HepG2 (cell line): ENCODE measurements around the gene CPXM1. TPM values are rescaled to one million over a fixed set of nuclear protein-coding genes. Genes with fewer than 3 reads are reported as not detected.

ENCODE experiments used
- ATAC-seq: fragments of 200-7000 bp; cut with Tn5 transposase; 3 replicates; pipeline ENCODE4 v1.9.1; 2020; ENCODE audit warnings: mild to moderate bottlenecking, moderate library complexity
- BruUV-seq: library from RNA; stranded (reverse); fragments of 400-500 nt; replicated peaks from 2 replicates; lab custom pipeline; 2021; lab: Mats Ljungman, UMichigan
- CTCF ChIA-PET: fragments of 300-600 bp; formaldehyde crosslinking; extraction: SDS; loops from one replicate; lab custom pipeline; 2021; ENCODE audit warnings: low total read pairs, inconsistent platforms, low intra/inter-chr PET ratio; lab: Yijun Ruan, JAX
- POLR2A ChIA-PET: fragments of 350-600 bp; sonication (Branson Sonifier 250); formaldehyde crosslinking; loops from one replicate; lab custom pipeline; 2020; ENCODE audit warnings: antibody characterized with exemption, inconsistent platforms; lab: Yijun Ruan, JAX
- DNase-seq: peaks from one replicate; pipeline ENCODE4 v3.0.0-alpha.2; 2015; ENCODE audit warnings: low spot score
- FAIRE-seq: peaks from 3 replicates; lab custom pipeline; 2011; peaks lifted over from hg19 to GRCh38; lab: Jason Lieb, UNC
- H2AFZ ChIP-seq: one replicate; pipeline ENCODE4 v1.6.1; 2011; ENCODE audit warnings: low read length, inconsistent platforms
- H3K27ac ChIP-seq: fragments of 300-600 bp; 3 replicates; pipeline ENCODE4 v1.8.0; 2011; ENCODE audit warnings: mixed run types, mild to moderate bottlenecking, mixed read lengths, low read length, inconsistent platforms; ENCODE audit not compliant: insufficient read depth; ENCODE audit errors: extremely low read length
- H3K27me3 ChIP-seq, 2 experiments: fragments of 200-600 bp in 1 of 2; 2 replicates in 1 of 2; 3 replicates in 1 of 2; pipeline versions ENCODE4 v1.6.0 to v1.8.0; 2011; ENCODE audit warnings: low read length in 2 of 2, mild to moderate bottlenecking in 2 of 2, moderate library complexity in 2 of 2, inconsistent platforms in 1 of 2; ENCODE audit not compliant: insufficient read depth in 2 of 2, control insufficient read depth in 1 of 2
- H3K36me3 ChIP-seq, 2 experiments: fragments of 200-600 bp in 1 of 2; replicated peaks in 1 of 2; 2 replicates in 1 of 2; 3 replicates in 1 of 2; pipeline versions ENCODE4 v1.5.1 to v1.8.0; 2011; ENCODE audit warnings: low read length in 2 of 2, inconsistent platforms in 1 of 2; ENCODE audit not compliant: insufficient read depth in 2 of 2, control insufficient read depth in 1 of 2
- H3K4me1 ChIP-seq: 2 replicates; pipeline ENCODE4 v1.5.1; 2012; ENCODE audit warnings: low read length, inconsistent platforms; ENCODE audit not compliant: insufficient read depth
- H3K4me2 ChIP-seq: 2 replicates; pipeline ENCODE4 v1.6.0; 2011; ENCODE audit warnings: low read depth, low read length, inconsistent platforms
- H3K4me3 ChIP-seq, 3 experiments: fragments of 200-600 bp in 1 of 3; sonication (generic), shearing (Covaris generic) in 1 of 3; replicated peaks in 1 of 3; 2 replicates each; pipeline ENCODE4 v1.5.1; 2011 to 2016; ENCODE audit warnings: low read length in 3 of 3, inconsistent platforms in 2 of 3, low read depth in 2 of 3, mild to moderate bottlenecking in 2 of 3, control low read depth in 1 of 3, mixed read lengths in 1 of 3; ENCODE audit not compliant: insufficient read depth in 1 of 3
- H3K79me2 ChIP-seq: one replicate; pipeline ENCODE4 v1.6.1; 2011; ENCODE audit warnings: low read length, inconsistent platforms; ENCODE audit not compliant: insufficient read depth
- H3K9ac ChIP-seq: 2 replicates; pipeline ENCODE4 v1.6.0; 2011; ENCODE audit warnings: mild to moderate bottlenecking, low read depth, low read length, inconsistent platforms; ENCODE audit not compliant: insufficient read depth
- H3K9me3 ChIP-seq: 2 replicates; pipeline ENCODE4 v1.5.1; 2012; ENCODE audit warnings: mild to moderate bottlenecking, low read length
- H4K20me1 ChIP-seq: 2 replicates; pipeline ENCODE4 v1.6.0; 2011; ENCODE audit warnings: inconsistent platforms, mild to moderate bottlenecking, low read length, moderate library complexity; ENCODE audit not compliant: insufficient read depth
- ARNT ChIP-seq: fragments of 450-650 bp; IDR thresholded peaks from 2 replicates; pipeline ENCODE4 v1.6.1; 2017
- ATF1 ChIP-seq: IDR thresholded peaks from 2 replicates; pipeline ENCODE4 v1.6.1; 2016; ENCODE audit warnings: mild to moderate bottlenecking, control low read depth
- DMAP1 ChIP-seq: IDR thresholded peaks from 2 replicates; pipeline ENCODE4 v1.6.1; 2016
- EEA1 ChIP-seq: sonication (generic); formaldehyde crosslinking; IDR thresholded peaks from 2 replicates; pipeline ENCODE4 v1.5.1; 2020; ENCODE audit warnings: mild to moderate bottlenecking, missing genetic modification reagents, borderline replicate concordance
- GPN1 ChIP-seq: sonication (generic); formaldehyde crosslinking; IDR thresholded peaks from 2 replicates; pipeline ENCODE4 v1.5.1; 2020; ENCODE audit warnings: missing genetic modification reagents, borderline replicate concordance
- HOXA7 ChIP-seq: sonication (generic); formaldehyde crosslinking; IDR thresholded peaks from 2 replicates; pipeline ENCODE4 v1.8.1; 2022; ENCODE audit warnings: mild to moderate bottlenecking, missing genetic modification reagents, moderate library complexity
- IRX3 ChIP-seq: sonication (generic); formaldehyde crosslinking; IDR thresholded peaks from 2 replicates; pipeline ENCODE4 v1.8.1; 2023; ENCODE audit warnings: mild to moderate bottlenecking, low read depth, missing genetic modification reagents, borderline replicate concordance
- LBX2 ChIP-seq: sonication (generic); formaldehyde crosslinking; IDR thresholded peaks from 2 replicates; pipeline ENCODE4 v1.5.0; 2020; ENCODE audit warnings: missing genetic modification reagents, mild to moderate bottlenecking, borderline replicate concordance
- MIER3 ChIP-seq: IDR thresholded peaks from 2 replicates; pipeline ENCODE4 v1.6.1; 2016; ENCODE audit warnings: missing compliant biosample characterization, borderline replicate concordance
- RBM39 ChIP-seq: fragments of 200-400 bp; formaldehyde crosslinking; IDR thresholded peaks from one replicate; pipeline ENCODE4 v1.6.1; 2018; ENCODE audit warnings: antibody characterized with exemption, mild to moderate bottlenecking, low read depth, low read length; ENCODE audit not compliant: poor library complexity, severe bottlenecking
- TCF12 ChIP-seq, 2 experiments: fragments of 450-650 bp in 1 of 2; sonication (generic) in 1 of 2; formaldehyde crosslinking in 1 of 2; IDR thresholded peaks; 2 replicates each; pipeline versions ENCODE4 v1.6.1 to v1.8.0; 2017 to 2022; ENCODE audit warnings: antibody characterized with exemption in 1 of 2, mild to moderate bottlenecking in 1 of 2, missing genetic modification reagents in 1 of 2, moderate library complexity in 1 of 2
- ZNF143 ChIP-seq: sonication (generic); formaldehyde crosslinking; IDR thresholded peaks from 2 replicates; pipeline ENCODE4 v1.4.0; 2020; ENCODE audit warnings: missing genetic modification reagents
- ZNF687 ChIP-seq: sonication (generic); formaldehyde crosslinking; IDR thresholded peaks from 2 replicates; pipeline ENCODE4 v1.5.1; 2020; ENCODE audit warnings: mild to moderate bottlenecking, missing genetic modification reagents, moderate library complexity
- WGBS: methylation state at CpG from one replicate; pipeline ENCODE4 v1.1.6; 2017; ENCODE audit warnings: low lambda C conversion rate; 5-methylcytosine and 5-hydroxymethylcytosine counted together
- in situ Hi-C: cut with HindIII; loops from 2 replicates; pipeline ENCODE4 v1.10.0; 2017; ENCODE audit warnings: low pct_unique_long_range_greater_than_20kb; ENCODE audit not compliant: extremely low pct_ligation_motif_present
- intact Hi-C: fragments of 100-400 bp; cut with micrococcal nuclease; formaldehyde crosslinking; loops from one replicate; pipeline ENCODE4 v1.10.0; 2022; ENCODE audit not compliant: unreplicated experiment
- polyA plus RNA-seq, 8 experiments: library from polyadenylated mRNA; depleted of rRNA in 3 of 8; stranded (reverse) in 7 of 8; unstranded in 1 of 8; fragments of >200 nt; fragmentation: Illumina TruSeq in 4 of 8; extraction: Trizol in 4 of 8; gene quantifications; 2 replicates each; pipeline versions ENCODE4 v1.2.1 to v1.2.3, GENCODE V29; 2011 to 2016; ENCODE audit warnings: low read depth in 4 of 8, missing spikeins in 1 of 8, mixed read lengths in 1 of 8; ENCODE audit not compliant: insufficient read depth in 1 of 8
- total RNA-seq, 5 experiments: library from RNA; depleted of rRNA; stranded (reverse); fragments of >200 nt; fragmentation: Illumina TruSeq; extraction: Trizol; gene quantifications; 2 replicates each; pipeline ENCODE4 v1.2.3, GENCODE V29; 2016; ENCODE audit warnings: low read depth in 1 of 5

Gene CPXM1
- total and polyA plus RNA-seq, 2 of the 13 experiments (the other 11 are each of a cell fraction or from before 2014, with no cell fraction given) = 0.07 TPM; not detected in 1

GRCh38 chr20:2746636-2747265 lies 53.7 kb downstream of the CPXM1 start:
- WGBS = under 1% methylated on average over 8 of the region's 8 CpGs
- Histone ChIP-seq H3K4me1 (peaks cover 26% of the 10 kb centered on the region), H3K4me3 (no peak overlapping the region), H4K20me1 (0 out of 2 replicates have a peak, but pooled peaks cover 3% of the 10 kb centered on the region), H3K27ac (no peak overlapping the region), H3K27me3 (peaks cover 11 to 73% of the 10 kb centered on the region in 2 experiments), H3K79me2 (no peaks in the 10 kb centered on the region), H2AFZ (no peak overlapping the region), H3K9me3 (no peaks in the 10 kb centered on the region), H3K36me3 (no peaks in the 10 kb centered on the region), H3K4me2 (no peak overlapping the region), H3K9ac (no peak overlapping the region)
- intact Hi-C loops (no loop called here), in situ Hi-C loops (no loop called here)
- DNase-seq = no peak
- no peak for ATAC-seq
- no peak for FAIRE-seq
- POLR2A ChIA-PET = no interaction called here
- BruUV-seq = no TSS peak
- CTCF ChIA-PET = no interaction called here
- TF ChIP-seq TCF12 (IDR thresholded peaks at IDR 0.05) (no peak), TCF12 (CRISPR knock-in tag; IDR thresholded peaks at IDR 0.05) (no peak), HOXA7 (CRISPR knock-in tag) (no peak), LBX2 (CRISPR knock-in tag) (no peak), ZNF143 (no peak), IRX3 (no peak), DMAP1 (CRISPR knock-in tag) (no peak), EEA1 (no peak), RBM39 (no peak), ATF1 (CRISPR knock-in tag) (no peak), ZNF687 (CRISPR knock-in tag) (no peak), GPN1 (no peak), MIER3 (CRISPR knock-in tag) (no peak), ARNT (no peak)
